A549 (cell line): Measurements from ENCODE around the gene KCNQ2. TPM values are rescaled to one million over a fixed set of nuclear protein-coding genes. Genes with fewer than 3 reads are reported as not detected.

ENCODE experiments used
- ATAC-seq, 2 experiments: fragments of 200-7000 bp in 1 of 2; fragments of >200 bp in 1 of 2; cut with Nextera tagmentation in 1 of 2; cut with Tn5 transposase in 1 of 2; 3 replicates each; pipeline versions ENCODE4 v1.8.0 to v1.9.1; 2018 to 2020; ENCODE audit warnings: mild to moderate bottlenecking in 1 of 2, moderate library complexity in 1 of 2
- CTCF ChIA-PET: fragments of 300-600 bp; sonication (Branson Sonifier 250); formaldehyde crosslinking; extraction: SDS; loops from one replicate; lab custom pipeline; 2021; ENCODE audit warnings: antibody characterized with exemption, inconsistent platforms; lab: Yijun Ruan, JAX
- POLR2A ChIA-PET: fragments of 350-600 bp; formaldehyde crosslinking; extraction: SDS; loops from one replicate; lab custom pipeline; 2021; ENCODE audit warnings: antibody characterized with exemption, inconsistent platforms; lab: Yijun Ruan, JAX
- DNase-seq, 2 experiments: peaks; one replicate each; pipeline versions ENCODE4 v3.0.0 to v3.0.0-alpha.2; 2011 to 2016; ENCODE audit warnings: low read depth in 1 of 2, low spot score in 1 of 2
- FAIRE-seq: peaks from 2 replicates; lab custom pipeline; 2011; peaks lifted over from hg19 to GRCh38; lab: Jason Lieb, UNC
- H3K27ac ChIP-seq, 2 experiments: fragments of >200 bp; sonication (Bioruptor Twin); formaldehyde crosslinking; 3 replicates each; pipeline ENCODE4 v1.5.1; 2016 to 2017
- H3K4me1 ChIP-seq: fragments of >200 bp; sonication (Bioruptor Twin); formaldehyde crosslinking; 3 replicates; pipeline ENCODE4 v1.6.1; 2016
- H3K4me2 ChIP-seq: fragments of >200 bp; sonication (Bioruptor Twin); formaldehyde crosslinking; 3 replicates; pipeline ENCODE4 v1.6.1; 2016
- H3K4me3 ChIP-seq: fragments of >200 bp; sonication (Bioruptor Twin); formaldehyde crosslinking; 3 replicates; pipeline ENCODE4 v1.5.1; 2016
- H3K9me3 ChIP-seq: fragments of >200 bp; sonication (Bioruptor Twin); formaldehyde crosslinking; 3 replicates; pipeline ENCODE4 v1.6.1; 2016
- ATOH8 ChIP-seq: fragments of 250-450 bp; sonication (Bioruptor Pico); IDR thresholded peaks from 2 replicates; pipeline ENCODE4 v1.5.0; 2020; ENCODE audit warnings: low read depth, mild to moderate bottlenecking, moderate library complexity
- BCL3 ChIP-seq: fragments of >200 bp; sonication (Bioruptor Twin); formaldehyde crosslinking; IDR thresholded peaks from 3 replicates; pipeline ENCODE4 v1.6.1; 2016
- CBX8 ChIP-seq: fragments of 200-600 bp; sonication (generic); IDR thresholded peaks from 2 replicates; pipeline ENCODE4 v1.6.1; 2016
- CTCF ChIP-seq: fragments of >200 bp; sonication (Bioruptor Twin); formaldehyde crosslinking; IDR thresholded peaks from 3 replicates; pipeline ENCODE4 v1.5.1; 2016
- E2F6 ChIP-seq: IDR thresholded peaks from 2 replicates; pipeline ENCODE4 v1.6.1; 2012; ENCODE audit warnings: low read depth, borderline replicate concordance
- ELK1 ChIP-seq: fragments of 150-350 bp; IDR thresholded peaks from 2 replicates; pipeline ENCODE4 v1.6.1; 2014; ENCODE audit warnings: low read depth, mild to moderate bottlenecking, low read length
- ESRRA ChIP-seq: fragments of 150-350 bp; IDR thresholded peaks from 2 replicates; pipeline ENCODE4 v1.6.1; 2014; ENCODE audit warnings: mild to moderate bottlenecking, low read length, borderline replicate concordance
- FOSL2 ChIP-seq, 2 experiments: fragments of 450-650 bp in 1 of 2; fragments of >200 bp in 1 of 2; sonication (Bioruptor Twin) in 1 of 2; formaldehyde crosslinking; IDR thresholded peaks; 2 replicates each; pipeline versions ENCODE4 v1.5.0 to v1.6.1; 2016 to 2020; ENCODE audit warnings: mild to moderate bottlenecking in 1 of 2, moderate library complexity in 1 of 2
- HOXA7 ChIP-seq: fragments of 250-450 bp; sonication (Bioruptor Pico); IDR thresholded peaks from 2 replicates; pipeline ENCODE4 v1.5.0; 2020; ENCODE audit warnings: mild to moderate bottlenecking, moderate library complexity
- JUNB ChIP-seq: fragments of >200 bp; sonication (Bioruptor Twin); formaldehyde crosslinking; IDR thresholded peaks from 2 replicates; pipeline ENCODE4 v1.6.1; 2016
- MAFK ChIP-seq: fragments of 450-650 bp; IDR thresholded peaks from 2 replicates; pipeline ENCODE4 v1.6.1; 2014; ENCODE audit not compliant: partially characterized antibody
- MAZ ChIP-seq: fragments of 150-350 bp; IDR thresholded peaks from 2 replicates; pipeline ENCODE4 v1.6.1; 2014; ENCODE audit warnings: antibody characterized with exemption, low read depth, low read length, borderline replicate concordance
- NPAS2 ChIP-seq: fragments of 250-450 bp; sonication (Bioruptor Pico); IDR thresholded peaks from 2 replicates; pipeline ENCODE4 v1.8.0; 2022; ENCODE audit warnings: mild to moderate bottlenecking, moderate library complexity, borderline replicate concordance
- POLR2AphosphoS2 ChIP-seq: conservative IDR thresholded peaks from 2 replicates; pipeline ENCODE4 v1.6.1; 2012; ENCODE audit warnings: low read length, improper control_type of control experiment, inconsistent platforms
- RCOR1 ChIP-seq: fragments of 150-350 bp; IDR thresholded peaks from 2 replicates; pipeline ENCODE4 v1.6.1; 2014; ENCODE audit warnings: antibody characterized with exemption, low read length, low read depth
- RFX5 ChIP-seq: fragments of 450-650 bp; IDR thresholded peaks from 2 replicates; pipeline ENCODE4 v1.7.1; 2014; ENCODE audit warnings: antibody characterized with exemption, mild to moderate bottlenecking, moderate library complexity
- ZNF302 ChIP-seq: fragments of 250-450 bp; sonication (Bioruptor Pico); IDR thresholded peaks from 2 replicates; pipeline ENCODE4 v1.9.0; 2021; ENCODE audit warnings: inconsistent platforms, mild to moderate bottlenecking, moderate library complexity
- ZSCAN20 ChIP-seq: fragments of 250-450 bp; sonication (Bioruptor Pico); IDR thresholded peaks from 2 replicates; pipeline ENCODE4 v1.8.0; 2022; ENCODE audit warnings: mild to moderate bottlenecking, moderate library complexity
- WGBS: methylation state at CpG from one replicate; pipeline ENCODE4 v1.1.6; 2017; ENCODE audit errors: missing lambda C conversion rate; 5-methylcytosine and 5-hydroxymethylcytosine counted together
- polyA plus RNA-seq, 4 experiments: library from polyadenylated mRNA; depleted of rRNA in 3 of 4; stranded (reverse); fragments of >200 nt; fragmentation: RNase III in 1 of 4; extraction: RNeasy Plus Mini Kit Qiagen cat#74134 plus additional on column Dnase treatment in 1 of 4; gene quantifications; 2 replicates in 3 of 4; 3 replicates in 1 of 4; pipeline ENCODE4 v1.2.3, GENCODE V29; 2011 to 2017

The KCNQ2 gene
- polyA plus RNA-seq, 2 of the 4 experiments (the other 2 are of a cell fraction) = 0.14 to 0.36 TPM

GRCh38 chr20:63368151-63368550, 104.3 kb downstream of the KCNQ2 start:
- no peak for FAIRE-seq
- TF ChIP-seq ZSCAN20 (CRISPR knock-in tag) (no peak), JUNB (no peak), POLR2AphosphoS2 (no peak), MAFK (no peak), CTCF (no peak), RFX5 (no peak), HOXA7 (no peak), BCL3 (no peak), ELK1 (no peak), CBX8 (no peak), ESRRA (no peak), ZNF302 (CRISPR knock-in tag) (no peak), E2F6 (no peak), ATOH8 (CRISPR knock-in tag) (no peak), NPAS2 (CRISPR knock-in tag) (no peak), FOSL2 (IDR thresholded peaks at IDR 0.05) (no peak), FOSL2 (CRISPR knock-in tag; IDR thresholded peaks at IDR 0.05) (no peak), RCOR1 (no peak)
- Histone ChIP-seq H3K4me2 (no peak overlapping the region), H3K27ac (no peak overlapping the region), H3K4me3 (no peak overlapping the region), H3K9me3 (no peaks in the 10 kb centered on the region), H3K4me1 (no peaks in the 10 kb centered on the region)
- ATAC-seq = no peak
- ChIA-PET POLR2A (no interaction called here), CTCF (interaction anchor here (1.0 to 5.5 kb wide), 3 partner anchors 10 to 58 kb away, joined by 3 to 30 read pairs (median 7); no protein-coding TSS in a partner anchor)
- WGBS = 29% methylated on average over 4 of the region's 8 CpGs
- no peak for DNase-seq

- CTCF ChIA-PET = interaction anchor here (1.0 to 5.5 kb wide), 3 partner anchors 10 to 57 kb away, joined by 3 to 30 read pairs (median 7); no protein-coding TSS in a partner anchor
Measured at GRCh38 chr20:63367446-63368055, 104.9 kb downstream of the KCNQ2 start.

More at GRCh38 chr20:63367446-63368055, 104.9 kb downstream of the KCNQ2 start:
- Histone ChIP-seq H3K4me2 (no peak overlapping the region), H3K27ac (no peak overlapping the region), H3K9me3 (no peaks in the 10 kb centered on the region), H3K4me3 (no peak overlapping the region), H3K4me1 (no peaks in the 10 kb centered on the region)
- FAIRE-seq = no peak
- DNase-seq = no peak
- 61% methylated on average over 9 of the region's 24 CpGs for WGBS
- no peak for TF ChIP-seq MAZ
- TF ChIP-seq RCOR1 = no peak
- no peak for TF ChIP-seq ZSCAN20 (CRISPR knock-in tag)
- no peak for ATAC-seq
- POLR2A ChIA-PET = no interaction called here
